Measurements from ENCODE around the gene KPNB1.

DNA sequence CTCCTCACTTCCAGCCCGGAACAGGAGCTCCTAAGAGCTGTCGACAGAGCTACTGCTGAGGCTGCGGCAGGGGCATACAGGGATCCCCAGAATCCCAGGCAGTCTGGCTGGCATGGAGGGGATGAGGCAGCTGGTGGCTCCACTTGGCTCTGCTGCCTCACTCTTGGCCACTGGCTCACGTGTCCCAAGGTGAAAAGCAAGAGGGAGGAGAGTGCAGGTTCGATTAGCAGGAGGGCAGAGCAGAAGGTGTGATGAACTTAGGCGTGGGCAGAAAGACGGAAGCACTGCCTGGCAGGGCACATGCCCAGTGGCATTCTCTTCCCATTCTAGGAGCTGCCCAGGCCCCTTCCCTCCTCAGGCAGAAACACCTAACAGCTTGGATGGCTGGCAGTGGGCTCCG, 72.0 kb downstream of the KPNB1 start:
- TF ChIP-seq SP4 (IDR thresholded peaks at IDR 0.05; ENCODE audit: low read length) (no peak), SP1 (IDR thresholded peaks at IDR 0.05; ENCODE audit: low read depth, low read length) (no peak), CEBPB (IDR thresholded peaks at IDR 0.05; ENCODE audit: low read depth, low read length) (no peak), EZH2 (IDR thresholded peaks at IDR 0.05; ENCODE audit: low read depth, low read length, severe bottlenecking) (no peak), POLR2AphosphoS5 (IDR thresholded peaks at IDR 0.05; ENCODE audit: low read depth, low read length) (no peak), MAFK (IDR thresholded peaks at IDR 0.05; ENCODE audit: low read depth, low read length) (no peak), BACH1 (IDR thresholded peaks at IDR 0.05; ENCODE audit: low read length) (no peak), RNF2 (IDR thresholded peaks at IDR 0.05; ENCODE audit: borderline replicate concordance, low read depth, low read length, missing control alignments, poor library complexity, severe bottlenecking) (no peak), FOSL1 (IDR thresholded peaks at IDR 0.05; ENCODE audit: insufficient read depth, low read depth, low read length) (no peak), RXRA (IDR thresholded peaks at IDR 0.05; ENCODE audit: insufficient read depth, low read depth, low read length) (no peak), CHD2 (IDR thresholded peaks at IDR 0.05; ENCODE audit: low read length) (no peak), MAX (IDR thresholded peaks at IDR 0.05) (no peak)
- TF ChIP-seq, protein P1, sequence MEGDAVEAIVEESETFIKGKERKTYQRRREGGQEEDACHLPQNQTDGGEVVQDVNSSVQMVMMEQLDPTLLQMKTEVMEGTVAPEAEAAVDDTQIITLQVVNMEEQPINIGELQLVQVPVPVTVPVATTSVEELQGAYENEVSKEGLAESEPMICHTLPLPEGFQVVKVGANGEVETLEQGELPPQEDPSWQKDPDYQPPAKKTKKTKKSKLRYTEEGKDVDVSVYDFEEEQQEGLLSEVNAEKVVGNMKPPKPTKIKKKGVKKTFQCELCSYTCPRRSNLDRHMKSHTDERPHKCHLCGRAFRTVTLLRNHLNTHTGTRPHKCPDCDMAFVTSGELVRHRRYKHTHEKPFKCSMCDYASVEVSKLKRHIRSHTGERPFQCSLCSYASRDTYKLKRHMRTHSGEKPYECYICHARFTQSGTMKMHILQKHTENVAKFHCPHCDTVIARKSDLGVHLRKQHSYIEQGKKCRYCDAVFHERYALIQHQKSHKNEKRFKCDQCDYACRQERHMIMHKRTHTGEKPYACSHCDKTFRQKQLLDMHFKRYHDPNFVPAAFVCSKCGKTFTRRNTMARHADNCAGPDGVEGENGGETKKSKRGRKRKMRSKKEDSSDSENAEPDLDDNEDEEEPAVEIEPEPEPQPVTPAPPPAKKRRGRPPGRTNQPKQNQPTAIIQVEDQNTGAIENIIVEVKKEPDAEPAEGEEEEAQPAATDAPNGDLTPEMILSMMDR (IDR thresholded peaks at IDR 0.05; ENCODE audit: control extremely low read depth in 1 of 3, insufficient read depth in 1 of 3, low read depth in 1 of 3, low read length in 3 of 3): no peak
- TF ChIP-seq, protein P2, sequence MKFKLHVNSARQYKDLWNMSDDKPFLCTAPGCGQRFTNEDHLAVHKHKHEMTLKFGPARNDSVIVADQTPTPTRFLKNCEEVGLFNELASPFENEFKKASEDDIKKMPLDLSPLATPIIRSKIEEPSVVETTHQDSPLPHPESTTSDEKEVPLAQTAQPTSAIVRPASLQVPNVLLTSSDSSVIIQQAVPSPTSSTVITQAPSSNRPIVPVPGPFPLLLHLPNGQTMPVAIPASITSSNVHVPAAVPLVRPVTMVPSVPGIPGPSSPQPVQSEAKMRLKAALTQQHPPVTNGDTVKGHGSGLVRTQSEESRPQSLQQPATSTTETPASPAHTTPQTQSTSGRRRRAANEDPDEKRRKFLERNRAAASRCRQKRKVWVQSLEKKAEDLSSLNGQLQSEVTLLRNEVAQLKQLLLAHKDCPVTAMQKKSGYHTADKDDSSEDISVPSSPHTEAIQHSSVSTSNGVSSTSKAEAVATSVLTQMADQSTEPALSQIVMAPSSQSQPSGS (IDR thresholded peaks at IDR 0.05; ENCODE audit: low read length): no peak
